Peyer's patch (tissue), 4 donors: ENCODE data around the gene MPDZ. TPM values are rescaled to one million over a fixed set of nuclear protein-coding genes. Genes with fewer than 3 reads are reported as not detected.

Experiments used
- DNase-seq, 3 donors: peaks; one replicate each; pipeline ENCODE4 v3.0.0-alpha.2; 2017 to 2019
- H3K27ac ChIP-seq, 4 donors: fragments of 200-600 bp; sonication (generic); one replicate each; pipeline ENCODE4 v1.5.1; 2016 to 2019
- H3K27me3 ChIP-seq, 2 donors: fragments of 200-600 bp; sonication (generic); one replicate each; pipeline ENCODE4 v1.5.1; 2019
- H3K36me3 ChIP-seq, 3 donors: fragments of 200-600 bp; sonication (generic); one replicate each; pipeline ENCODE4 v1.5.1; 2016 to 2019
- H3K4me1 ChIP-seq, 4 donors: fragments of 200-600 bp; sonication (generic); one replicate each; pipeline ENCODE4 v1.5.1; 2016 to 2019
- H3K4me3 ChIP-seq, 4 donors: fragments of 200-600 bp; sonication (generic); 1 replicate in 3 of 4; 2 replicates in 1 of 4; pipeline ENCODE4 v1.5.1; 2016 to 2019; ENCODE audit warnings: mild to moderate bottlenecking in 1 of 4
- H3K9me3 ChIP-seq, 4 donors: fragments of 200-600 bp; sonication (generic); one replicate each; pipeline ENCODE4 v1.5.1; 2016 to 2019; ENCODE audit warnings: mild to moderate bottlenecking in 1 of 4
- POLR2A ChIP-seq, 2 donors: fragments of 450-650 bp; IDR thresholded peaks; one replicate each; pipeline ENCODE4 v1.5.1; 2017; ENCODE audit warnings: antibody characterized with exemption in 2 of 2, mild to moderate bottlenecking in 2 of 2, moderate library complexity in 2 of 2
- total RNA-seq, 4 donors: library from RNA; depleted of rRNA; stranded (reverse); fragments of >200 nt; gene quantifications; one replicate each; pipeline ENCODE4 v1.1.0, GENCODE V29; 2016
- TF ChIP-seq, protein P1 (sequence below), 6 experiments: fragments of 450-650 bp in 4 of 6; fragments of 200-600 bp in 2 of 6; sonication (generic) in 1 of 6; IDR thresholded peaks; one replicate each; pipeline ENCODE4 v1.5.1; 2017 to 2019; ENCODE audit warnings: antibody characterized with exemption in 6 of 6, mild to moderate bottlenecking in 3 of 6, moderate library complexity in 1 of 6

The MPDZ gene
- total RNA-seq, 4 donors from 2014 or later, result 4.6 to 34.7 (median 10.8) TPM

- H3K27me3 ChIP-seq, result no peaks in the 10 kb centered on the region
- no peaks in the 10 kb centered on the region for H3K36me3 ChIP-seq
- no peaks in the 10 kb centered on the region for H3K4me1 ChIP-seq
- no peak overlapping the region for H3K27ac ChIP-seq
- H3K4me3 ChIP-seq, result no peak overlapping the region
- no peaks in the 10 kb centered on the region for H3K9me3 ChIP-seq
- TF ChIP-seq POLR2A (IDR thresholded peaks at IDR 0.05), result no peak
- TF ChIP-seq, protein P1, sequence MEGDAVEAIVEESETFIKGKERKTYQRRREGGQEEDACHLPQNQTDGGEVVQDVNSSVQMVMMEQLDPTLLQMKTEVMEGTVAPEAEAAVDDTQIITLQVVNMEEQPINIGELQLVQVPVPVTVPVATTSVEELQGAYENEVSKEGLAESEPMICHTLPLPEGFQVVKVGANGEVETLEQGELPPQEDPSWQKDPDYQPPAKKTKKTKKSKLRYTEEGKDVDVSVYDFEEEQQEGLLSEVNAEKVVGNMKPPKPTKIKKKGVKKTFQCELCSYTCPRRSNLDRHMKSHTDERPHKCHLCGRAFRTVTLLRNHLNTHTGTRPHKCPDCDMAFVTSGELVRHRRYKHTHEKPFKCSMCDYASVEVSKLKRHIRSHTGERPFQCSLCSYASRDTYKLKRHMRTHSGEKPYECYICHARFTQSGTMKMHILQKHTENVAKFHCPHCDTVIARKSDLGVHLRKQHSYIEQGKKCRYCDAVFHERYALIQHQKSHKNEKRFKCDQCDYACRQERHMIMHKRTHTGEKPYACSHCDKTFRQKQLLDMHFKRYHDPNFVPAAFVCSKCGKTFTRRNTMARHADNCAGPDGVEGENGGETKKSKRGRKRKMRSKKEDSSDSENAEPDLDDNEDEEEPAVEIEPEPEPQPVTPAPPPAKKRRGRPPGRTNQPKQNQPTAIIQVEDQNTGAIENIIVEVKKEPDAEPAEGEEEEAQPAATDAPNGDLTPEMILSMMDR (IDR thresholded peaks at IDR 0.05), result no peak
- DNase-seq, result no peak
These were observed 100.2 kb downstream of the MPDZ start for GRCh38 chr9:13179257-13179656.

- DNase-seq, result no peak
- Histone ChIP-seq H3K27ac (no peak overlapping the region), H3K9me3 (no peaks in the 10 kb centered on the region), H3K4me1 (no peaks in the 10 kb centered on the region), H3K27me3 (no peaks in the 10 kb centered on the region), H3K4me3 (no peak overlapping the region), H3K36me3 (no peaks in the 10 kb centered on the region)
- TF ChIP-seq, protein P1 (IDR thresholded peaks at IDR 0.05), result no peak
- no peak for TF ChIP-seq POLR2A (IDR thresholded peaks at IDR 0.05)
These were observed 103.8 kb downstream of the MPDZ start for GRCh38 chr9:13175732-13176131.

DNA sequence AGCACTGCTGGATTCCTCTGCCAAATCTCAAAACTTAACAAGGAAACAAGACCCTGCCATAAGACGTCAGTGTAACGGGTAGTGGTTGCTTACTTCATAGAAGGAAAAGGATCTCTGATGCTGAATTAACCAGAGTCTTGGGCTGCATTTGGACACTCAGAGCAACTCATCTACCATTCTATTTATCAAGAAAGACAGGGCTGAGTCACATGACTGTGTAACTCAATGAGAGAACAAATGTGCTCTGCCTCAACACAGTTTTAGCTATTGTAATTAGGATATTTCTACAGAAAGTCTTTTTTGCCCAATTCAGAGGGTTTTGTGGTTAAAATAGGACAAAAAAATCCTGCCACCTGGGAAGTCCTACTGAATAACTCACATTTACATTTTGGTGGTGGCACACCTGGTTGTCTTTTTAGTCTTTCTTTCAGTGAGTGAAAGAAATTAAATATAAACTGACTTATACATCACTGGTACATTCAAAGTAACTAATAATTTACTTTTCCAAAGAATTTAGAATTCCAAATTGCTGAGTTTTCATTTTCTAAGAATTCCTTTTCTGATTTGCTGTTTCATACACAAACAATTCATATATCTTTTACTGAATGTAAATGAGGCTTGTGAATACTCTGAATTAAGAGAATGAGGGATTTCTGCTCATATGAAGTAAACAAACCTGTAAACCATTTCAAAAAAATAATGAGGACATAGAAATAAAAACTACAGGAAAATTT is 104.4 kb downstream of the MPDZ start:
- DNase-seq, result no peak
- TF ChIP-seq POLR2A (IDR thresholded peaks at IDR 0.05), result no peak
- TF ChIP-seq, protein P1 (IDR thresholded peaks at IDR 0.05), result no peak

DNA sequence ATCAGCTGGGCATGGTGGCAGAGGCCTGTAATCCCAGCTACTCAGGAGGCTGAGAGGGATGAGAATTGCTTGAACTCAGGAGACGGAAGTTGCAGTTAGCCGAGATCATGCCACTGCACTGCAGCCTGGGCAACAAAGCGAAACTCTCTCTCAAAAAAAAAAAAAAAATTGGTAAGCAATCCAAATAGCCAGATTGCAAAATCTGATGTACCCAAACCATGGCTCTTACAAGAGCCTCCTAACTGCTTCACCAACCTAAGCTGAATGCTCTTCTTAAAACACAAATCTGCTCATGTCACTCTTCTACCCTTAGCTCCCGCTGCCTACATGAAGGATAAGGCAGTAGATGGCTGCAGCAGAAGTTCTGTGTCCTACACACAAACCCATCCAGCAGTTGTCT is 105.9 kb downstream of the MPDZ start:
- Histone ChIP-seq H3K4me1 (no peaks in the 10 kb centered on the region), H3K9me3 (no peaks in the 10 kb centered on the region), H3K4me3 (no peak overlapping the region), H3K27me3 (no peaks in the 10 kb centered on the region), H3K36me3 (no peaks in the 10 kb centered on the region), H3K27ac (no peak overlapping the region)
- DNase-seq, result no peak
- TF ChIP-seq POLR2A (IDR thresholded peaks at IDR 0.05), result no peak

More for the DNA sequence above, 104.4 kb downstream of the MPDZ start:
- no peaks in the 10 kb centered on the region for H3K27me3 ChIP-seq
- H3K27ac ChIP-seq, result no peak overlapping the region
- H3K36me3 ChIP-seq, result no peaks in the 10 kb centered on the region
- no peak overlapping the region for H3K4me3 ChIP-seq
- H3K4me1 ChIP-seq, result no peaks in the 10 kb centered on the region
- no peaks in the 10 kb centered on the region for H3K9me3 ChIP-seq

DNA sequence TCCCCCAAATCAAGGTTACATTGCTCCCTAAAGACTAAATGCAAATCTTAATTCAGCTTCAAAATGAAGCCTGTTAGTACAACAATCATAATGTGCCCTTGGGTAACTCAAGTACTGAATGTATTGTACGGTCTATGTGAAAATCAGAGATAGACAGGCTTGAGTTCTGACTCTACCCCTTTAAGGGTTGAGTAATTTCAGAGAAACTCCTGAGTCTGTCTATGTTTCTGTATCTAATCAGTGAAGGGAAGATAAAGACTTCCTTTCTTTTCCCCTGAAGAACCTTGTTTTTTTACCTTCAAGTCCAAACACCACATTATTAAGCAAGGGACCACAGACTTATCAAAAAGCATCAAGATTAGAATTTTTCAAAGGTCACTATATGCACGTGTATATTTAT is 108.2 kb downstream of the MPDZ start:
- TF ChIP-seq, protein P1 (IDR thresholded peaks at IDR 0.05), result no peak
- TF ChIP-seq POLR2A (IDR thresholded peaks at IDR 0.05), result no peak
- DNase-seq, result no peak
- no peaks in the 10 kb centered on the region for H3K4me1 ChIP-seq
- no peaks in the 10 kb centered on the region for H3K36me3 ChIP-seq
- H3K27ac ChIP-seq, result no peak overlapping the region
- H3K27me3 ChIP-seq, result no peaks in the 10 kb centered on the region
- no peak overlapping the region for H3K4me3 ChIP-seq
- H3K9me3 ChIP-seq, result no peaks in the 10 kb centered on the region

GRCh38 chr9:13166996-13167395 is 112.5 kb downstream of the MPDZ start:
- H3K4me1 ChIP-seq, result no peaks in the 10 kb centered on the region
- no peak overlapping the region for H3K4me3 ChIP-seq
- no peaks in the 10 kb centered on the region for H3K27me3 ChIP-seq
- TF ChIP-seq POLR2A (IDR thresholded peaks at IDR 0.05), result no peak
- TF ChIP-seq, protein P1 (IDR thresholded peaks at IDR 0.05), result no peak
- no peak for DNase-seq
- H3K36me3 ChIP-seq, result no peaks in the 10 kb centered on the region
- H3K27ac ChIP-seq, result no peak overlapping the region
- H3K9me3 ChIP-seq, result no peaks in the 10 kb centered on the region
